Hepatic stellate cell (primary cell): ENCODE data around the gene PAK1.

Experiments
- DNase-seq: peaks from one replicate; pipeline ENCODE4 v3.0.0; 2011; ENCODE audit warnings: low spot score

Gene PAK1

DNA sequence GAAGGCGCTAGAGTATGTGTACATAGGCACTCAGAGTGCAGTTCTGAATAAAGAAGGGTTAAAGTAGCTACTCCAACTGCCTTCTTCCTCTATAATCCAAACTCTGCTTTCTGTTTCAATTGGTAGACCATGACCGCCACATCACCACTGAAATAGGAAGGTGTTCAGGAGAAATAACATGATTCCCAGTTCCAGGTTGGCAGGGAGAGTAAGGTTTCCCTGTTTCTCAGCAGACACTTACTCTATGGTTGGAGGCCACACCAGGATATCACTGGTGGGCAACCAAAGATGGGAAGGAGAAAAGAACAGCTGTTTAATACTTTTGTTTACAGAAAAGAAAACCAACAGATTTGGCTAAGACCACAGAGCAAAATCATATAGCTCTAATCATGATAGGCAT lies 37.9 kb downstream of the PAK1 start:
- DNase-seq: no peak

DNA sequence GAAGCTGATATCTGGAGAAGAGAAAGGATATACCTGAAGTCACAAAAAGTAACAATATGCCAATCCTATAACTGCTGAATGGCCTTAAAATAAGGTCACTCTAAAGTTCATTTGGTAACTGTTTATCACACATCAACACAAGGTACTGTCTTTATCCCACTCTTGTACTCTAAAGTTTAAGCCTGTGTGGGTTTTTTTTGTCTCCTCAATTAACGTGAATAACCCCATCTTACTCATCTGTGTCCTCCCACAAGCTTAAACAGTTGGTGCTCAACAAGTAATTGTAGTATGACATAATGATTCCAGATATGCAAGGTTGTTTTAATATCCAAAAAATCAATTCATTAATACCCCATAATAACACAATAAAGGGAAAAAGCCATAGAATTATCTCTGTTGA lies 42.1 kb downstream of the PAK1 start:
- no peak for DNase-seq

DNA sequence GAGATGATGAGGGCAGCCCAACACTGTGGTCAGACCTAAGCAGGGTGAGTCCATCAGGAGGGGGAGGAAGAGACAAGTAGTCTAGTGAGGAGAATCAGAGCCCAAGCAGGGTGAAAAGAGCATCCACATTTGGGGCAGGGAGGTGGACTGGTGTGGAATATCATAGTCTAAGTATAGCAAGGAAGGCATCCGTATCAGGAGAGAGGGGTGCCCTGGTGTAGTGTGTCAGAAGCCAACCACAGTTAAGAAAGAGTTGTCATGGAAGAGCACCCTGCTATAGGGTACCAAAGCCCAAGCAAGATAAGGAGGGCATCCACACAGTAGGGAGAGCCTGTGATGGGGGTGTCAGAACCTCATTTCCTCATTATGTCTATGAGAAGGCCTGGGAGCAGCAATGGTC lies 45.3 kb downstream of the PAK1 start:
- DNase-seq: no peak

DNA sequence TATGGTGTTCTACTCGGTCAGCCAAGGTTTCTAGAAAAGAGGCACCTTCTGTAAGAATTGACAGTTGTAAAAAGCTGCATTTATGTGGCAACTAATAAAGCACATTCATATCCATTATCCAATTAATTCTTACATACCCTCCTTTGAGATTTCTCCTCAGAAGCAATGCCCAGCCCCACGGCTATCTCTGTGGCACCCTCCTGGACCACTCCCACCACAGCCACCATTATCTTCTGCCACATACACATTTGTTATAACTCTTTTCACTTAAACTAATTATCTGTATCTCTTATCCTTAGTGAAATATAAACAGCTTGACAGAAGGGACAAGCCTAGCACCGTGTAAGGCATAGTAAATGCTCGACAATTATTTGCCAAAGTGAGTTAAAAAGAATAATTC lies 48.5 kb downstream of the PAK1 start:
- DNase-seq: no peak

DNA sequence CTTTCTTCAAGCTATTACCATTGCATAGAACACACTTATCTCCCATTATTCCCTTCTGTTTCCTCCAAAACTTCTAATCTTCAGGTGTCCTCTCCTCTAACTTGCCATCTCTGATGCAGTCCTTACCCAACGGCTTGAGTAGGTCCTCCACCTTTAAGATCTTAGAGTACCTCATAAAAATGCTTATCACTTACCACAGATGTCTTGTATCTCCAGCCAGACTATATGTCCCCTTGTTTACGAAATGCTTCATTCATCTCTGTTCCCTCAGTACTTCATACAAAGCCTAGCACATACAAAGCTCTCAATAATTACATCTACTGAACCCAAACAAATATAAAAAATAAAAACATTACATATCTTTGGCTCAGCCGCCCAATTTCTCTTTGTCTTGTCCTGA lies 49.2 kb downstream of the PAK1 start:
- DNase-seq: no peak

DNA sequence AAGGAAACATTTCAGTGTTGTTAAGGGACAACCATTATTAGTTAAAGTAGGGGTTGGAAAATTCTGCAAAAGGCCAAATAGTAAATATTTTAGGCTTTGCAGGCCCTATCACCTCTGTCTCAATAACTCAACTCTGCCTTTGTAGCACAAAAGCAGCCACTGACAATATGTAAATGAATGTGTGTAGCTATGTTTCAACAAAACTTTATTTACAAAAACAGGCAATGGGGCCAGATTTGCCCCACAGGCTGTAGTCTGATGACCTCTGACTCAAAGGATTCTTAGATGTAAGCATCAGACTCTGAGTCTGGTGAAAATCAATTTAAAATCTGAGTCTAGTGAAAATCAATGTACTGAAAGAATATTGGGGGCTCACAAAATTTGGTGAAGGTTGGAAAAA lies 50.3 kb downstream of the PAK1 start:
- no peak for DNase-seq

DNA sequence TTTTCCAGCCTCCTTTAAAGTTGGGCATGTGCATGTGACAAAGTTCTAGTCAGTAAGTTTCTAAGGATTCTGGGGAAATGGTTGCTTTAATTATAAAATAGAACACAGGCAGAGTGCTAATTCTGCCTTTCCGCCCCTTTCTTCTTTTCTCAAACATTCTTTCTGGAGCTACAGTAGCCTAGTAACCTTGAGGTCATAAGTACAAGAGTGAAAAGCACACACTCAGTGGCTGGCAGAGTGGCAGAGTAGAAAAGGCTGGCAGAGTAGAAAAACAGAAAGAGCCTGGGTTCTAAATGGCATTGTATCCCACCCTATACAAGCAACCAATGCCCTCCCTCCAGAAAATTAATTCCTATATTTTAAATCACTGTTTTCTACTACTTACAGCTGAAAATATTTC lies 51.2 kb downstream of the PAK1 start:
- DNase-seq: no peak

DNA sequence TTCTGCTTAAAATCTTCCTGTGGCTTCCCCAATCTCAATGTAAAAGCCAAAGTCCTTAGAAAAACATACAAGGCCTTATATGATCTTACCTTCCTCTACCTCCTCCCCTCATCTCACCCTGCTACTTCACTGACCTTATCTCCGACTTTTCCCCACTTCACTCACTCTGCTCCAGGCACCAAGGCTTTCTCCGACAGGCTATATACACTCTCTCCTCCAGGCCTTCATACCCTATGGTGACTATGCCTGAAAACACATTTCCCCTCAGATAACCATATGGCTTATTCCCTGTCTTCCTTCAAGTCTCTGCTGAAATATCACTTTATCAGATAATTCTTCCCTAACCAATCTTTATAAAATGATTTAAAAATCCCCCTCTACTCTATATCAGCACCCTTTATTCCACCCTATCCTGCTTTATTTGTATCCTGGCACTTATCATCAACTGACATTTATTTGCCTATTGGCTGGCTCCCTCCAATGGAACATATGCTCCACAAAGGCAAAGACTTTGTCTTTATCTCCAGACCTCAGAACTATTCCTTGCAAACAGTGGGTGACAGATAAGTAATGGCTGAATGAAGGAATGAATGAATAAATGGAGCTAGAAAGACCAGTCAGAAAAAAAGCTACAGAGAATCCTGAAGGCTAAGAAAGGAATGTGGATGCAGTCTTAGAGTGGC lies 52.7 kb downstream of the PAK1 start:
- no peak for DNase-seq

DNA sequence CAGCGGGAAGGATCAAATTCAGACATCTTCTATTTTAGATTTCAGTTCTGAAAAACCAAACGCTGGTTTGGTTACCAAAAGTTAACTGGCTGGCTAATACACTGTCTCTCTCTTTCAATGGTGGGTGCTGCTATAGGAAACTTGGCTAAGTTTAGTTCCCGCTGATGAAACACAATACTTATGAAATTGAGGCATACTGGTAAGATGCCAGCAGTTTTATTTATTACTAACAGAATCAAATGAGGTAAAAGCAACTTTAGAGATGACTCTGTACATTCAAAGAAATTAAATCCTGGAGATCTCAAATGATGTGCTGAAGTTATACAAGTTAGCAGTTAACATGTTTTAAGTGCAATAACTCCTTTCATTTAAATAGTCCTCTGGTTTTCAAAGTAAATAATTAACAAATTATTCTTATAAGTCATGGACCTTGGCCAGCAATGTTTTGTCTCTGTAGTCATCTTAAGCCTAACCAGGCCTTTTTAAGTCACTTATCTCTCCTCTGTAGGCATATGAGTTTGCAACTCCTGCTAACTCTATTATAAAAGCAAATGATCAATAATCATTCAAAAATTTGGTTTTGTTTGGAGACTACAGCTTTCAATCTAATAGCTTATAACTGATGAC lies 54.8 kb downstream of the PAK1 start:
- no peak for DNase-seq

DNA sequence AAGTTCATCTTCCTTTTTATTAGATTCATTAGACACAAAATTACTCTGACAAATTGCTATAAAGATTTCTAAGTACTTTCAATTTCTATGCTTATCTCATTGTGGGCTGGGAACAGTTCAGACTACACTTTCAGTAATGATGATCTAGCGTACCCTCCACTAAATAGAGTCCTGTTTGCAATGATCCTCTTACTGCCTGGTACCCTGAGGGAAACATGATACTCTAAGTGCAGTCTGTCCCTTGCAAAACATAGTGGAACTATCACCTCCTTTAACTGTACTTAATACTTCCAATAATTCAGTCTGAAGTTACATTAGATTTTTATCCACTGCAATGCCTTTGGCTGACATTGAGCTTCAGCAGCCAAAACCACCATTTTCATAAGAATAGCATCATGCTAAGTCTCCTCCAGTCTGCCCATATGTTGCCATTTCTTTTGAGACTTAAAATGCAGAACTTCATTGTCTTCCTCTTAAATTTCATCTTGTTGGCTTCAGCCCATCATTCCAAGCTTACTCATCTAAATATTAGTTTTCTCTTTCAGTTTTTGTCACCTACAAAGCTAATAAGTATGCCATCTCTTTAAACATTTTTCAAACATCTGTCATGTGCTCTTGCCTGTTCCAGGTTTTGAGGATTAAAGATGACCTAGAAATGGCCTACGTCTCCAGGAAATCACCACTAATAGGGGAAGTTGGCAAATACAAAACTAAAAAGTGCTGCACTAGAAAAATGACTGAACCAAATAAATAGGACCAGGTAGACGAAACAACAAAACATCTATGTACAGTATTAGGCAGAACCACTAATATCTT lies 55.5 kb downstream of the PAK1 start:
- DNase-seq: no peak

DNA sequence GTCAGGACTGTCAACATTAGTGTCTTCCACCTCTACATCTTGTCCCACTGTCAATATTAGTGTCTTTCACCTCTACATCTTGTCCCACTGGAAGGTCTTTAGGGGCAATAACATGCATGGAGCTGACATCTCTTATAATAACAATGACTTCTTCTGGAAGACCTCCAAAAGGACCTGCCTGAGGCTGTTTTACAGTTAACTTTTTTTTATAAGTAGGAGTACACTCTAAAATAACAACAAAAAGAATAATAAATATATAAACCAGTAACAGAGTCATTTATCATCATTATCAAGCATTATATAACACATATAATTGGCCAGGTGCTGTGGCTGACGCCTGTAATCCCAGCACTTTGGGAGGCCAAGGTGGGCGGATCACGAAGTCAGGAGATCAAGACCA lies 57.5 kb downstream of the PAK1 start:
- no peak for DNase-seq

DNA sequence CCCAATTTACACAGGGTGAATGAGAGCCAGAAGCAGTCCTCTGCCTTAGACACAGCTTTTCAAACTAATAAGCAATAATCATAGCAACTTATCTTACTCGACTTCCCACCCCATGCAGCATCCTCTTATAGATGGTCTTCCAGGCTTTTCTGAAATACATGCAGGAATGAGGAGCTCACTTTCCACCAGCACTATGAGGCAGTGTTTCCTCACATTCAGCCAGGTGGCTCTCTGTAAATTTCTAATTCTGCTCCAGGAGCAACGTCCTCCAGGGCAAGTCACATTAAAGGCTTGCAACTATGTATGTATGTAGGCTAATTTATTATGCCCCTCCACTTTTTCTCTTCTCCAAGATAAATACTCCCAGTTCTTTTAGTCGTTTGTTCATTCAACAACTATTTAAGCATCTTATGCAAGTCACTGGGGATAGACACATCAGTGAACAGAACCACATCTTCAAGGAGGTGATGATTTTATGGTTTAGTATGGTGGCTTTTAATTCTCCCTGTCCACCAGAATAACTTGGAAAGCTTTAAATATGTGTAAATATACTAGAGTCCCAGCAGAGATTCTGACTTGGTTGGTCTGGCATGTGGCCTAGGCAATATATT lies 59.9 kb downstream of the PAK1 start:
- DNase-seq: no peak

DNA sequence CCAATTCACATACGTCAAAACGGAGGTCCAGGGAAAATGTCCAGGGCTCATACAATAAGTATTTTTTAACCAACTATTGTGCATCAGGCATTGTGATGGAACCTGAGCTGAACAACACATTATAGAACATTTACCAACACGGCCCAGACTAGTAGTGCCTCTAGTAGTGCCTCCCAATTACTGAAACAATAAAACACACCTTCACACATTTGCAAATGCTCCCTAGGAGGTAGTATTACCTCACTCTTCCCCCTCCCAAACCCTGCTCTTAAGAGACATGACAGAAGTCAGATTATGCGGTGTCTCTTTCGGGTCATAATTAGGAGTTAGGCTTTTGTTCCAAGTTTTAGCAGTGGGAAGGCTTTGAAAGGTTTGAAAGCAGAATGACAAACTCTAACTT lies 61.1 kb downstream of the PAK1 start:
- DNase-seq: no peak

DNA sequence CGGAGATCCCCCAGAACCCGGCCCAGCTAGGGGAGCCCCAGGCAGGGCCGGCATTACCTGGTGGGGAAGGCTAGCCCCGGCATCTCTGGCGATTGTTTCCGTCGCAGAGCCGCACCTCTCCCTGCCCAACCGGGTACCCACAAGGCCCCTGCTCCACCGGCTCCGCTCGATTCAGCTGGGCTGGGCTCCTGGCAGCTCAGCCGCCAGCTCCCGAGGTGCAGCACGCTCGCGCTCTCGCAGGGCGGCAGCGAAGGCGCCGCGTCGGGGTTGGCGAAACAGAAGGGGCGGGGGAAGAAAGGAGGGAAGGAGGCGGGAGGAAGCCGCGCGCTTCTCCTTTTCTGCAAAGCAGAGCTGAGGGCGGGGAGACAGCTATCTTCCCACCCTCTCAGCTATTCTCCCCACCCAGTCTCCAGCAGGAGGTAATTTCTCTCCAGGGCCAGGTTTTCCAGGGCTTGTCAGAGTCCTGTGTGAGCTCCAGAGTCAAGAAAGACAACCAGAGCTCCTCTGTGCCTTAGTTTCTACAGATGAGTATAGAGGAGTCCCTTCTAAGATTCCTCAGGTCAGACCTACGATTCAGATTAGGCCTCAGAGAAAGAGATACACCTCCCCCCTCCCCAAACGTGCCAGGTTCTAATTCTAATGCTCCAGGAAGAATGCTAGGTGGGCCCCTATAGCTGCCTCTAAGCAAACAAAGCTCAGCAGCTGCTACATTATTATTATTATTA lies 62.0 kb downstream of the PAK1 start:
- DNase-seq: peak; percentile 78

DNA sequence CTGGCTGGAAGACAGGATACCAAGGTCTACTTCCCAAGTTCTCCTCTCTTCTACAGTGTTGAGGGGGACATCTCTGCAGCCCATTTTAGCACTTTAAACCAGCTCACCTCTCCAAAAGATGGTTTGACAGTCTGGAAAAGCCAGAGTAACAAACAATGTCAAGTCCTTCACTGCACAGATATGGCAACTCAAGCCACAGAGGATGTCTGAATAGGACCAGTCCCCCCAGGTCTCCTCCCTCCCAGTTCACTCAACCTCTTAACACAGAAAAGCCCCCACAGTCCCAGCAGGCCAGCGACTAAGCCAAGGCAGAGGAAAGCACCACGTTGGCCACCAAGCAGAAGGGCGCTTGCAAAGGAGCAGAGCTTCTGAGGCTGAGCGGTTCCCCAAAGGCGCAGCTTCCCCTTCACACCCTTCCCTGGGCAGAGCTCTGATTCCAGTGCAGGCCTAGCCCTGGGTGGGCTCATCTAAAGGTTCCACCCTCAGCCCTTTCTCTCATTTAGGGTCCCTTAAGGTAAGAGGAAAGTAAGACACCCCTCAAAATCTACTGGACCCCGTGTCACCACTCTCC lies 62.7 kb downstream of the PAK1 start:
- DNase-seq: peak; percentile 35

DNA sequence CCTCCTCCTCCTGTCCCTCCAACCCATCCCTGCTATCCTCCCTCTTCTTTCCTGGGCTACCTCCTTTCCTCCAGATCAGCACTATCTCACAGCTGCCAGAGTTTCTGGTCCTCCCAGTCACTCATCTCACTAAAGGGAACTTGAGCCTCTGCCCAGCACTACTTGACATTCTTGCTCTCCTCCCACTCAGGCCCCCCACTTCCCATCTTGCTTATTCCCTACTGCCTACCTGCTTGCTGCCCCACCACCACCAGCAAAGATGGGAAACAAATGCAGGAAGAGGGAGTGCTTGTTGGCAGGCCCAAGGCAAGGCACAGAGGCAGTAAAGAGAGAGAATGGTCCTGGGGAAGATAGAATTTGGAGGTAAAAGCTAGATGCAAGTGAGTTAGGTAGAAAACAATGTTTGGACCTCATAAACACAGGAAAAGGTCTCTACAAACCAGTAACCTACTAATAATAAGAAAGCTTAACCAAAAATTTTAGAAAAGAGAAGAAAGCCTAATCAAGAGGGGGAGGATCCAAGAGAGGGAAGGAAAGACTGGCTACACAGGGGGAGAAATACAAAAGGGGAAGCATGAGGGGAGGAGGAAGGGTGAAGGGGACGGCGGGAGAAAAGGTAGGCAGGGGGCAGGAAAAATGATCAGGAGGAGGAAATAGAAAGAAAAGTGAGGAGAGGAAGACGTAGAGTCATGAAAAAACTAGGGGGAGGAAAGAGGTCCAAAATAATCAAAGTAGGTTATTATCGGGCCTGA lies 63.6 kb downstream of the PAK1 start:
- DNase-seq: no peak

DNA sequence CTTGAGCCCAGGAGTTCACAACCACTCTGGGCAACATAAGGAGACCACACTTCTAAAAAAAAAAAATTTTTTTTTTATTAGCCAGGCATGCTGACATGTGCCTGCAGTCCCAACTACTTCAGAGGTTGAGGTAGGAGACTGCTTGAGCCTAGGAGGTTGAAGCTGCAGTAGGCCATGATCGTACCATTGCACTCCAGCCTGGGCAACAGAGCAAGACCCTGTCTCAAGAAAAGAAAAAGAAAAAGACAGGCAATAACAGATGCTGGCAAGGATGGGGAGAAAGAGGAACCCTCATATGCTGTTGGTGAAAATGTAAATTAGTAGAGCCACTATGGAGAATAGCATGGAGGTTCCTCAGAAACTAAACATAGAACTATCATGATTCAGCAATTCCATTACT lies 64.8 kb downstream of the PAK1 start:
- no peak for DNase-seq

DNA sequence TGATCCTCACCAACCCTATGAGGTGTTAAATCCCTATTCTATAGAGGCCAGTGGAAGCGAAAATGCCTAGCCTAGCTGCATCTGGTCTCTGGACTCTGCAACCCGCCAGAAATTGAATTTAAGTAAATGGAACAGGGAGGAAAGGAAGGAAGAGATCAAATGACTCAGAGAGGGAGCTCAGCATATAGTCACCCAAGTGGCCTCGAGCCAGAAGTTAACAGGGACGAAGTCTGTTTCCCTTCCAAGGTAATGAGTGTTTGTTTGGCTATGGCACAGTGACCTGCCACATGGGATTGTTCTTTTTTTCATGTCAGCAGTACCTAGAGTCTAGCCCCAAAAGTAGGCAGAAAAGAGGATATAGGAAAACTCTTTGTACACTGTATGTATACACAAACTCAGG lies 66.3 kb downstream of the PAK1 start:
- peak; percentile 65 for DNase-seq

DNA sequence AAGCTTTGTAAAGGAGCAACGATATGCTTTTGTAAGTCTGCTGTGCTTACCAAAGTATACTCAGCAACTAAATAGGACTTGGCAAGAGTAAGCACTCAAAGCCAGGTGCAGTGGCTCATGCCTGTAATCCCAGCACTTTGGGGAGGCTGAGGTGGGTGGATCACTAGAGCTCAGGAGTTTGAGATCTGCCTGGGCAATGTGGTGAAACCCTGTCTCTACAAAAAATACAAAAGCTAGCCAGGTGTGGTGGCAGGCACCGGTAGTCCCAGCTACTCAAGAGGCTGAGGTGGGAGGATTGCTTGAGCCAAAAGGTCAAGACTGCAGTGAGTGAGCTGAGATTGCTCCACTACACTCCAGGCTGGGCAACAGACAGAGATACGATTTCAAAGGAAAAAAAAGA lies 67.5 kb downstream of the PAK1 start:
- DNase-seq: no peak

DNA sequence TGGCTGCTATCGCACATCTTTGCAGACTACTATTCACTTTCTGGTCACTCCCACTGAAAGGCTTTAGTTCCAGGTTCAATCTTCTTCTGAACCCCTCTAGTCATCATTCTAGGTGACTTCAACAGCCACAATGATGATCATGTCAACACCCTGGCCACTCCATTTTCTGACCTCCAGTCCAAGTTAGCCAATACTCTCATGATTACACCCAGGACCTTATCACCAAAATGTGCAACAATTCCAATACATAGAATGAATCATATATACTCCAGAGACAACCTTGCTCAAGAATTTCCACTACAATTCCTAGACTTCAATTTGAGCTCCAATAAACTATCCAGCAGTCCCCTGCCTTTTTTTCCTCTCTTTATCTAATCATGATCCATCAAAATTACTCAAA lies 70.7 kb downstream of the PAK1 start:
- DNase-seq: no peak

DNA sequence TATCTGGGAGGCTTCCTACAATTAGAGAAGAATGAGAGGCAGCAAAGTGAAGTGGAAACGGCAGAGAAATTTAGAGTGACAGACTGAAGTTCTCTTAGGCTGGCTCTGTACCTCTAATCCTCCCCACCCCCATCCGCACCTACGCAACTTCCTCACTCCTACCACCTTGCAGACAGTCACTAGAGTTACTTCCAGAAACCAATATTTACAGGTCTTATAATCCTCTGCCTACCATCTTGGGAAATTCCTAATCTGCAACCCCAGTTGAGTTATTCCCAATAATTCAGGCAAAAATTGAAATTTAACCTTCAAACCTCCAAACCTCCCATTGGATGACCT lies 71.7 kb downstream of the PAK1 start:
- DNase-seq: no peak
